Measurements from ENCODE around the gene AKAP6.
A peak's percentile ranks its signal among the peaks of the same experiment; 100 is the strongest.
"Not testable (repeated sequence)": the region's sequence is repeated elsewhere in the genome, so short reads cannot be mapped to it uniquely, and the experiment has no call there.

Gene AKAP6

DNA sequence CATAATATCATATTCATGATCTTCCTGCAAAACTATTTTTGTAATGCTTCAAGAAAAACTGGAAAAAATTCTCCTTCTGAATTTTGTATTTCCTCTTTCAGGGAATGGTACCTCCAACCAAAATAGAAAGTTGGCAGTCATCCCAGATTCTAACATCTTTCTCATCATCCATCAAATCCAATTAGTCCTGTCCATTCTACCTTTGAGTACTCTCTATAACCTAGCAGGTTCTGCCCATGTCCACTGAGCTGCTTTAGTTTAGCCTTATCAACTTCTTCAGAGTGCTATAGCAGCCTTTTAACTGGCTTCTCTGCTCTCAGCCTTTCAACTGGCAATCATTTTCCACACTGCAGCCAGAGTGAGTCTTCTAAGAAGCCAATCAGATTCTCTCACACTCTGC, 236.2 kb downstream of the AKAP6 start:
- FAIRE-seq, result no peak
- TF ChIP-seq TAF1 (IDR thresholded peaks at IDR 0.05; ENCODE audit: low read depth, low read length), result no peak
- TF ChIP-seq SPI1 (IDR thresholded peaks at IDR 0.05; ENCODE audit: low read depth, low read length), result no peak
- TF ChIP-seq POLR2A (IDR thresholded peaks at IDR 0.05; ENCODE audit: low read depth, low read length), result no peak
- TF ChIP-seq PAX5 (IDR thresholded peaks at IDR 0.05; ENCODE audit: insufficient read depth, low read length, severe bottlenecking), result no peak
- TF ChIP-seq POU2F2 (IDR thresholded peaks at IDR 0.05; ENCODE audit: low read depth, low read length), result no peak
- no peak for TF ChIP-seq POLR2AphosphoS5 (IDR thresholded peaks at IDR 0.05; ENCODE audit: low read depth, low read length)
- DNase-seq (ENCODE audit: insufficient read length, low spot score), result no peak

DNA sequence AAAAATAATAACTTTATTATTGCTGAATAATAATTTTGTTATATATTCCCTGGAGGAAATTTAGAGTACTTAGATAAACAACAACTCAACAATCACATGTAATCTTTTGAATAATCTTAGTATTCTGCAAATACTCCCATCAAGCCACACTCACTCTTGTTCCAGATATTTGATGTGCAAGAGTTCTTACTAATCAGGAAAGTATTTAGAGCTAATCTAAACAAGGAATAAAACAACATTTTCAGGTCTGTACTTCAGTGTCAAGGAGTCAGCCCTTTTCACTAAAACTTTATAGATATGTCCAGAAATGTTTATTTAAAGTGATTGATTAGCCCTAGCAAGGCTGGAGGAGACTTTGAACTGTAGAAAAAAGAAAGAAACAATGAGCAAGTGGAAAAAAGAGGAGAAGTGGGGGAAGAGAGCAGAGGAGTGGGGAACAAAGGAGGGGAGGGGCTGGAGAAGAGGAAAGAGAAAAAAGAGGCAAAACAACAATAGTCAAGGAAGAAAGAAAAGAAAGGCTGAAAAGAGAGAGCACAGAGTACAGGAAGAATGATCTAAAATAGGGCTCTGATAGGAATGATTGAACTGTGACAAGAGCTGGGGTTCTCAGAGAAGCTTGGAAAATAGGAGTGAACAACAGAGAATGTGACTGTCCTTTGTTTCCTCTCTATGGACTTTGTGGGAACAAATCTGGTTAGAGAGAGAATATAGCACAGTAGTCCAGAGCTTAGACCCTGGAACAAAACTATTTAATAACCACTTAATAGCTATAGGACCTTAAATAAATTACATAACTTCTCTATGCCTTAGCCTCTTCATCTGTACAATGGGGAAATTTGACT, 238.7 kb downstream of the AKAP6 start:
- DNase-seq (ENCODE audit: insufficient read length, low spot score) (no peak), FAIRE-seq (no peak)
- TF ChIP-seq SPI1 (IDR thresholded peaks at IDR 0.05; ENCODE audit: low read depth, low read length) (no peak), POLR2AphosphoS5 (IDR thresholded peaks at IDR 0.05; ENCODE audit: low read depth, low read length) (no peak), POLR2A (IDR thresholded peaks at IDR 0.05; ENCODE audit: low read depth, low read length) (no peak), PAX5 (IDR thresholded peaks at IDR 0.05; ENCODE audit: insufficient read depth, low read length, severe bottlenecking) (no peak), TAF1 (IDR thresholded peaks at IDR 0.05; ENCODE audit: low read depth, low read length) (no peak), POU2F2 (IDR thresholded peaks at IDR 0.05; ENCODE audit: low read depth, low read length) (no peak)

DNA sequence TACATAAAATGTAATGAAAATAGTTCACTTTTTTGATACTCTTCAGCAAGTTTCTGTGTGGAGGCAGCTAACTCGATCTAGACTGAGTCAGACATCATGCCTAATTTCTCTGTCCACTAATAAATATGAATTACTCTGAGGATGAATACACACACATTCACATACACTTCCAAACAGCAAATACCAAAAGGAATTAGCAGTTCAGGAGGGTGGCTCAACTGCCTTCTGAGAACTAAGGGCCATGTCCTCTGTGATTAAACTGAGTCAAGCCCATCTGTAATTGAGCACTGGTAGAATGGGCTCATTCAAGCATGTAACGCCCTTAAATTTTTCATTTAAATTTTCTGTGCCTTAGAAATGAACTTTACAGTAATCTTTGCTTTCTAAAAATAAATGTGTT, 242.5 kb downstream of the AKAP6 start:
- DNase-seq (ENCODE audit: insufficient read length, low spot score) (no peak), FAIRE-seq (no peak)
- TF ChIP-seq POLR2A (IDR thresholded peaks at IDR 0.05; ENCODE audit: low read depth, low read length) (no peak), POU2F2 (IDR thresholded peaks at IDR 0.05; ENCODE audit: low read depth, low read length) (no peak), PAX5 (IDR thresholded peaks at IDR 0.05; ENCODE audit: insufficient read depth, low read length, severe bottlenecking) (no peak), SPI1 (IDR thresholded peaks at IDR 0.05; ENCODE audit: low read depth, low read length) (no peak), TAF1 (IDR thresholded peaks at IDR 0.05; ENCODE audit: low read depth, low read length) (no peak), POLR2AphosphoS5 (IDR thresholded peaks at IDR 0.05; ENCODE audit: low read depth, low read length) (no peak)

DNA sequence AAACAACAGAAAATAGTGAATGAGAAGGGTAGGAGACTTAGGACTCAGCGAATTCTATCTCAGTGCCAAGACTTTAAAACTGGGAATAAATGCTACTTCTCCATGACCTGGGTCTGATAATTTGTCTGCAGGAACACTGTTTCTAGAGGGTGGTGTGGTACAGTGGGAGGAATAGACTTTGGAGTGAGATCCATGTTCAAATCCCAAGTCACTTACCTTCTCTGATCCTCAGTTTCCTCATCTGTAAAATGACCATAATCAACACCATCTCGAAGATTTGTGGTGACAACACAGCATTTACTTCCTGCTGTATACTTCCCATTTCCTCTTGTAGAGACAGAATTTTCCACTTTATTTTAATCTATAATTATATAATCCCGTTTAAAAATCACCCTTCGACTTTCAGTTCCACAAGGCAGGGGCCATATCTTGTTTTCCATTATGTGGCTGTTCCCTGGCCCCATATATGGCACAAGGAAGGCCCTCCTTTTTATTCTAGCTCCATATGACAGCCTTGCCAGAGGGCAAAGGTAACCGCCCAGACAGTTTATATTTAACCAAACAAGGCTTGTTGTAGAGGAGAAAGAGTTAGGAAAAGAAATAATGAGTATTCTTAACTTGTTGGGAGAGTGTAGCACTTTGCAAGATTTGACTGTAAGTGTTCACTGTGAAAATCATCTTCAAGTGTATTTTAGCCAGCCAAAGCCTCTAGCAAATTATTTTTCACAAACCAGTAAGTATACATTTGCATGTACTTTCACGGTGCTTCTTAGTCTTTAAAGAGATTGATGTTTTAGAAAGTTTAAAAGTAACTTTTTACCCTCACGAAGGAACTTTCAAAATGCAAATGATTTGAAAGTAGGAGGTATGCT, 243.1 kb downstream of the AKAP6 start:
- FAIRE-seq (no peak), DNase-seq (ENCODE audit: insufficient read length, low spot score) (no peak)

DNA sequence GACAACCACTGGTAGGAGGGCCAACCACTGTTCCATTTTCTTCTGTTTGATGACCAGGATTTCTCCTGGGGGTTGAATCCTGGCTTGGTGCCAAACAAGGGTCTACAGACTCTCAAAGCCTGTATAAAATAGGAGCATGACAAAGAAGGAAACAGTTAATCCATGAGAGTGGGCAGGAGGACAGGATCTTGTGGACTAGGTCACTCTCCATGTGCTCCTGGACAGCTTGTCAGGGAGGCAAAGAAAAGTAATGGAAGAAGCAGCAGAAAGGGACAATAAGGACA, 243.7 kb downstream of the AKAP6 start:
- DNase-seq (ENCODE audit: insufficient read length, low spot score) (no peak), FAIRE-seq (no peak)
- TF ChIP-seq TAF1 (IDR thresholded peaks at IDR 0.05; ENCODE audit: low read depth, low read length) (no peak), PAX5 (IDR thresholded peaks at IDR 0.05; ENCODE audit: insufficient read depth, low read length, severe bottlenecking) (no peak), POLR2A (IDR thresholded peaks at IDR 0.05; ENCODE audit: low read depth, low read length) (no peak), POU2F2 (IDR thresholded peaks at IDR 0.05; ENCODE audit: low read depth, low read length) (no peak), SPI1 (IDR thresholded peaks at IDR 0.05; ENCODE audit: low read depth, low read length) (no peak), POLR2AphosphoS5 (IDR thresholded peaks at IDR 0.05; ENCODE audit: low read depth, low read length) (no peak)

More for the DNA sequence above, 243.1 kb downstream of the AKAP6 start:
- TF ChIP-seq TAF1 (IDR thresholded peaks at IDR 0.05; ENCODE audit: low read depth, low read length) (no peak), POLR2AphosphoS5 (IDR thresholded peaks at IDR 0.05; ENCODE audit: low read depth, low read length) (no peak), PAX5 (IDR thresholded peaks at IDR 0.05; ENCODE audit: insufficient read depth, low read length, severe bottlenecking) (no peak)

DNA sequence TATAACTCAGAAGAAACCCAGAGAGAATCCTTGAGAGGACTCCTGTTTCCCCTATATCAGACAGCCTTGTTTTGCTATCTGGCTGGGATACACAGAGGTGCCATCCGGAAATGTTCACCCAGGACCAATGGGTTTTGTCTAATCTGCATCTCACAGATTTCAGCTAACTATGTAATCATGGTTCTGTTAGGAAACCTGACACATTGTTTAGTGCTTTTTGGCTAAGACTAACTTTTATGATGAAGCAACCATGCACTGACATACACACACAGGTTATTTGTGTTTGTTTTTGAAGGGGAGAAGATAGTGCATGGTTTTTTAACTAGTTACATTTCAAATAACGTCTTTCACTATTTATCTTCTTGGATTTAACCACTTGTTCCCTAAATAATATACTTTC, 245.2 kb downstream of the AKAP6 start:
- DNase-seq (ENCODE audit: insufficient read length, low spot score), result no peak
- TF ChIP-seq SPI1 (IDR thresholded peaks at IDR 0.05; ENCODE audit: low read depth, low read length), result no peak
- no peak for TF ChIP-seq POLR2A (IDR thresholded peaks at IDR 0.05; ENCODE audit: low read depth, low read length)
- TF ChIP-seq POLR2AphosphoS5 (IDR thresholded peaks at IDR 0.05; ENCODE audit: low read depth, low read length), result no peak
- no peak for TF ChIP-seq POU2F2 (IDR thresholded peaks at IDR 0.05; ENCODE audit: low read depth, low read length)
- TF ChIP-seq PAX5 (IDR thresholded peaks at IDR 0.05; ENCODE audit: insufficient read depth, low read length, severe bottlenecking), result no peak
- TF ChIP-seq TAF1 (IDR thresholded peaks at IDR 0.05; ENCODE audit: low read depth, low read length), result no peak
- FAIRE-seq, result no peak

DNA sequence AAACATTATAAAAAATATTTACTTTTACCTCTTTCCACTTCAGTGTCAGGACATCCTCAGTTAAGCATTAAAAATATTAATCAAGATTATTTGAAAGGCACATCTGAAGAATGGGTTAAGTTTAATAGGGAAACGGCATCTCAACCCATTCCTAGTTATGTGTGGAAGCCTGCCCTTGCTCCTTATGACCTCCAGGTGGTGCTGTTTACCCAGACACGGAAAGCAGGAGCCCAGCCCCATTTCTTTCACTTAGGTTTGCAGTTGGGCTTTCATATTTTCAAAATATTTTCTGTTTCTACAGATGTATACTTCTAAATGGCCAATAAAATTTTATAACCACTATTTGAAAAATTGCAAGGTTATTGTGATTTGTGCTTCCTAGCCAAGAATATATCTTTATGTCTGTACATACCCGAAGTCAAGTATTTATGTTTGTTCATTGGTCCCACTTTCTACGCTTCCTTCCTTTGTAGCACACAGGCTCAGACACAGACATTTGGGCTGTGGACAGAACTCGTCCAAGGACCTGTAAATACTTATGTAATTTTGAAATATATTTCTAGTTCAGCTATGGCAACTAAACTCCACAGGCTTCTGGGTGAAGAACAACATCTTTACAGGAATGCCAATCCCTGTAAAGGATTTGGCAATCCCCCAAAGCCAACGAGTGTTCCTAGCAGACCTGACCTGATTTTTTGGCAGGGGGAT, 247.1 kb downstream of the AKAP6 start:
- no peak for TF ChIP-seq POLR2A (IDR thresholded peaks at IDR 0.05; ENCODE audit: low read depth, low read length)
- TF ChIP-seq POU2F2 (IDR thresholded peaks at IDR 0.05; ENCODE audit: low read depth, low read length), result no peak
- no peak for TF ChIP-seq POLR2AphosphoS5 (IDR thresholded peaks at IDR 0.05; ENCODE audit: low read depth, low read length)
- TF ChIP-seq SPI1 (IDR thresholded peaks at IDR 0.05; ENCODE audit: low read depth, low read length), result no peak
- no peak for TF ChIP-seq TAF1 (IDR thresholded peaks at IDR 0.05; ENCODE audit: low read depth, low read length)
- no peak for TF ChIP-seq PAX5 (IDR thresholded peaks at IDR 0.05; ENCODE audit: insufficient read depth, low read length, severe bottlenecking)
- FAIRE-seq, result peak; percentile 72
- DNase-seq (ENCODE audit: insufficient read length, low spot score), result no peak

DNA sequence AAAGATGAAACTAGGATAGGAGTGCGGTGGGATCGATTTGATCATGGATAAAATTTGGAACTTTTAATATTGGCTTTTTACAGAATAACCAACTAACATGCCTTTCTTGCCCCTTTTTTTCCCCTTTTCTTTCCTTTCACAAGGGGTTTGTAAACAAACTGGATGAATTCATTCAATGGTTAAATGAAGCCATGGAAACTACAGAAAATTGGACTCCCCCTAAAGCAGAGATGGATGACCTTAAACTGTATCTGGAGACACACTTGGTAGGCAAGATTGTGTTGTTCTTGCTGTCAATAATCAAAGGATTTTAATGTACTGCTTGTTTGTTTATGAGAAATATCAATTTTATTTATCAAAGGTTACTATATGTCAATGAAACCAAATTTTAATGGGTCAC, 247.9 kb downstream of the AKAP6 start:
- TF ChIP-seq TAF1 (IDR thresholded peaks at IDR 0.05; ENCODE audit: low read depth, low read length), result no peak
- TF ChIP-seq POLR2A (IDR thresholded peaks at IDR 0.05; ENCODE audit: low read depth, low read length), result no peak
- no peak for FAIRE-seq
- DNase-seq (ENCODE audit: insufficient read length, low spot score), result no peak

DNA sequence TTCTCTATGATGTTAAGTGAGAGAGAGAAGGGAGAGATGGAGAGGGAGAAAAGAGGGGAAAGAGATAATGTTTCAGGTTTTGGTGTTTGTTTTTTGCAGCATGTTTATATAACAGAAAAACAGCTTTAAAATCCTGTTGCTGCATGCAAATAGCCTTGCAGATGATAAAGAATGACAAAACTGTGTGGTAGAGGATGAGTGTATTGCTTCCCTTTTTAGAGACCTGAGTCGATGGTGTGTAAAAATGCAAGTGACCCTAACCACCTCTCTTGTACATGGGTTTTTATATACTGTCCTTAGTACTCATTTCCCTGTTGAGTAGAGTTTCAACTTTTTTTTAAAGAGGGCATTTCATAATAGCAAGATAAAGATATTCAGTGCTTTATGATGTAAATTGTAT, 249.1 kb downstream of the AKAP6 start:
- TF ChIP-seq SPI1 (IDR thresholded peaks at IDR 0.05; ENCODE audit: low read depth, low read length), result peak; percentile 47
- no peak for TF ChIP-seq TAF1 (IDR thresholded peaks at IDR 0.05; ENCODE audit: low read depth, low read length)
- FAIRE-seq (peak; percentile 69), DNase-seq (ENCODE audit: insufficient read length, low spot score) (peak; percentile 4)

DNA sequence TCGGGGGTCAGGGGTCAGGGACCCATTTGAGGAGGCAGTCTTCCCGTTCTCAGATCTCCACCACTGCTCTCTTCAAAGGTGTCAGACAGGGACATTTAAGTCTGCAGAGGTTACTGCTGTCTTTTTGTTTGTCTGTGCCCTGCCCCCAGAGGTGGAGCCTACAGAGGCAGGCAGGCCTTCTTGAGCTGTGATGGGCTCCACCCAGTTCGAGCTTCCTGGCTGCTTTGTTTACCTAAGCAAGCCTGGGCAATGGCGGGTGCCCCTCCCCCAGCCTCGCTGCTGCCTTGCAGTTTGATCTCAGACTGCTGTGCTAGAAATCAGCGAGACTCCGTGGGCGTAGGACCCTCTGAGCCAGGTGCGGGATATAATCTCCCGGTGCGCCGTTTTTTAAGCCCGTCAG, 254.3 kb downstream of the AKAP6 start:
- DNase-seq (ENCODE audit: insufficient read length, low spot score); FAIRE-seq: not testable (repeated sequence)

All from GM12891 (cell line).